GM12891 (cell line): ENCODE measurements around the gene MATK.

Experiments
- DNase-seq: peaks from one replicate; pipeline ENCODE4 v3.0.0; 2011; ENCODE audit warnings: low spot score; ENCODE audit not compliant: insufficient read length
- FAIRE-seq: peaks from 2 replicates; lab custom pipeline; 2011; peaks lifted over from hg19 to GRCh38; lab: Jason Lieb, UNC
- PAX5 ChIP-seq: IDR thresholded peaks from 2 replicates; pipeline ENCODE4 v1.6.1; 2011; ENCODE audit warnings: low read length, moderate library complexity, mild to moderate bottlenecking; ENCODE audit not compliant: insufficient read depth, severe bottlenecking
- POLR2A ChIP-seq: IDR thresholded peaks from 2 replicates; pipeline ENCODE4 v1.6.1; 2011; ENCODE audit warnings: low read depth, low read length, control low read depth
- POLR2AphosphoS5 ChIP-seq: IDR thresholded peaks from 2 replicates; pipeline ENCODE4 v1.6.1; 2011; ENCODE audit warnings: low read depth, low read length, control low read depth
- POU2F2 ChIP-seq: IDR thresholded peaks from 2 replicates; pipeline ENCODE4 v1.6.1; 2011; ENCODE audit warnings: low read depth, mild to moderate bottlenecking, control low read depth, low read length, moderate library complexity
- SPI1 ChIP-seq: IDR thresholded peaks from 2 replicates; pipeline ENCODE4 v1.6.1; 2011; ENCODE audit warnings: low read depth, low read length, control low read depth
- TAF1 ChIP-seq: IDR thresholded peaks from 2 replicates; pipeline ENCODE4 v1.6.1; 2011; ENCODE audit warnings: low read depth, low read length, control low read depth

The MATK gene

GRCh38 chr19:3827306-3827705, 41.1 kb upstream of the MATK start:
- DNase-seq = no peak
- FAIRE-seq = no peak
- TF ChIP-seq POLR2A (no peak), POLR2AphosphoS5 (no peak), TAF1 (no peak), SPI1 (no peak), POU2F2 (no peak), PAX5 (no peak)

- FAIRE-seq = no peak
- no peak for TF ChIP-seq TAF1
- no peak for TF ChIP-seq PAX5
- no peak for TF ChIP-seq SPI1
- no peak for TF ChIP-seq POLR2AphosphoS5
- TF ChIP-seq POU2F2 = no peak
- TF ChIP-seq POLR2A = no peak
Observed at GRCh38 chr19:3826163-3826562, 40.0 kb upstream of the MATK start.

GRCh38 chr19:3825286-3825956, 39.2 kb upstream of the MATK start:
- TF ChIP-seq POU2F2 (no peak), POLR2A (no peak), POLR2AphosphoS5 (no peak), PAX5 (no peak), TAF1 (no peak)
- FAIRE-seq (no peak), DNase-seq (no peak)

More at GRCh38 chr19:3826163-3826562, 40.0 kb upstream of the MATK start:
- DNase-seq = no peak

- DNase-seq (no peak), FAIRE-seq (no peak)
- TF ChIP-seq TAF1 = no peak
- no peak for TF ChIP-seq POU2F2
- no peak for TF ChIP-seq POLR2AphosphoS5
- no peak for TF ChIP-seq POLR2A
- no peak for TF ChIP-seq PAX5
- no peak for TF ChIP-seq SPI1
Observed at GRCh38 chr19:3823350-3823713, 37.2 kb upstream of the MATK start.

- FAIRE-seq = no peak
- no peak for DNase-seq
- TF ChIP-seq SPI1 (no peak), POU2F2 (no peak), PAX5 (no peak), POLR2A (no peak), TAF1 (no peak), POLR2AphosphoS5 (no peak)
Observed at GRCh38 chr19:3822683-3823349, 36.6 kb upstream of the MATK start.

GRCh38 chr19:3821857-3822364, 35.7 kb upstream of the MATK start:
- peak; percentile 90 for FAIRE-seq
- TF ChIP-seq POLR2A = no peak
- peak; percentile 31 for TF ChIP-seq PAX5

GRCh38 chr19:3821156-3821555, 35.0 kb upstream of the MATK start:
- TF ChIP-seq POU2F2 (no peak), PAX5 (no peak), POLR2A (no peak), POLR2AphosphoS5 (no peak), TAF1 (no peak), SPI1 (no peak)
- FAIRE-seq (no peak), DNase-seq (no peak)

More at GRCh38 chr19:3821857-3822364, 35.7 kb upstream of the MATK start:
- DNase-seq = peak; percentile 95

GRCh38 chr19:3819989-3820388, 33.8 kb upstream of the MATK start:
- no peak for DNase-seq
- no peak for TF ChIP-seq TAF1
- no peak for FAIRE-seq

- FAIRE-seq = no peak
- DNase-seq = no peak
- TF ChIP-seq POU2F2 (no peak), POLR2AphosphoS5 (no peak), SPI1 (no peak), PAX5 (no peak), POLR2A (no peak), TAF1 (no peak)
Observed at GRCh38 chr19:3818918-3819317, 32.7 kb upstream of the MATK start.

GRCh38 chr19:3818466-3818865, 32.3 kb upstream of the MATK start:
- DNase-seq (no peak), FAIRE-seq (no peak)
- TF ChIP-seq POU2F2 (no peak), PAX5 (no peak), POLR2AphosphoS5 (no peak), SPI1 (no peak), TAF1 (no peak), POLR2A (no peak)
